ENCODE measurements around the gene CORO7.

The CORO7 gene

DNA sequence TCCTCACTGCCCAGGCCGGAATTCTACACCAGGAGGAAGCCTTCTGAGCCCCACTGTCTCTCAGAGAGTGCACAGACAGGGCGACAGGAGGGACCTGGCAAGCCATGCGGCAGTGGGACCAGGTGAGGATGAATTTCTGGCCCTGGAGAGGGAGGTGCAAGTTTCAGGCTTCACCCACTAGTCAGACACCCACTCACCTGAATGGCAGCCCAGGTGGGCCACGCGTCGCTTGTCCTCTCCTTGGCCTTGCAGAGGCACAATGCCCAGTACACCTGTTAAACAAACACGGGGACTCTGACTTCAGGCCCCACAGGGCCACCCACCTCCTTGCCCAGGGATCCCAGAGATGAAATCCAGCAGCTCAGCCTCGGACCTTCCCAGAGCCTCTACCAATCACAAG, 4.2 kb downstream of the CORO7 start:
- H3K9me3 Mint-ChIP-seq: no peaks in the 10 kb centered on the region
- H3K36me3 Mint-ChIP-seq (ENCODE audit: low read depth): peaks cover 31% of the 10 kb centered on the region
- no peak overlapping the region for H3K4me3 Mint-ChIP-seq
- H3K27ac Mint-ChIP-seq: no peak overlapping the region
- H3K27me3 Mint-ChIP-seq: no peaks in the 10 kb centered on the region
- peaks cover 43% of the 10 kb centered on the region for H3K4me1 Mint-ChIP-seq (ENCODE audit: low read depth)

DNA sequence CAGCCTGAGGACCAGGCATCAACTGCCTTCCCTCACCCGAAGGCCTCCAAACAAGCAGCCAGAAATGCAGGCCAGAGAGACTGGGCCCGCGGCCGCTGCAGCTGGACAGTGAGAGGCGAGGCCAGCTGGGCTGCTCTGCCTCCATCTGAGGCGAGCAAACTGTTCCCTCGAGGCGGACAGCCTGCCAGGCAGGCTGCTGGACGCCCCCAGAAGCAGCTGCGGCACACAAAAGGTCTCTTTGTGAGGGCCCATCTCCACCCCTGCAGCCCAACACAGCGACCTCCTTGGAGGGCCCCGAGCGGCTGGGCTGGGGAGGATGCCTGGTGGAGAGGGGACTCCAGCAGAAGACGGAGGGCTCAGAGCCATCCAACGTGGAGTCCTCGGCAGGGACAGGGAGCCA, 4.7 kb downstream of the CORO7 start:
- H3K4me1 Mint-ChIP-seq (ENCODE audit: low read depth): peaks cover 40% of the 10 kb centered on the region
- no peaks in the 10 kb centered on the region for H3K27me3 Mint-ChIP-seq
- H3K4me3 Mint-ChIP-seq: no peak overlapping the region
- no peak overlapping the region for H3K27ac Mint-ChIP-seq
- H3K36me3 Mint-ChIP-seq (ENCODE audit: low read depth): peaks cover 31% of the 10 kb centered on the region
- no peaks in the 10 kb centered on the region for H3K9me3 Mint-ChIP-seq

DNA sequence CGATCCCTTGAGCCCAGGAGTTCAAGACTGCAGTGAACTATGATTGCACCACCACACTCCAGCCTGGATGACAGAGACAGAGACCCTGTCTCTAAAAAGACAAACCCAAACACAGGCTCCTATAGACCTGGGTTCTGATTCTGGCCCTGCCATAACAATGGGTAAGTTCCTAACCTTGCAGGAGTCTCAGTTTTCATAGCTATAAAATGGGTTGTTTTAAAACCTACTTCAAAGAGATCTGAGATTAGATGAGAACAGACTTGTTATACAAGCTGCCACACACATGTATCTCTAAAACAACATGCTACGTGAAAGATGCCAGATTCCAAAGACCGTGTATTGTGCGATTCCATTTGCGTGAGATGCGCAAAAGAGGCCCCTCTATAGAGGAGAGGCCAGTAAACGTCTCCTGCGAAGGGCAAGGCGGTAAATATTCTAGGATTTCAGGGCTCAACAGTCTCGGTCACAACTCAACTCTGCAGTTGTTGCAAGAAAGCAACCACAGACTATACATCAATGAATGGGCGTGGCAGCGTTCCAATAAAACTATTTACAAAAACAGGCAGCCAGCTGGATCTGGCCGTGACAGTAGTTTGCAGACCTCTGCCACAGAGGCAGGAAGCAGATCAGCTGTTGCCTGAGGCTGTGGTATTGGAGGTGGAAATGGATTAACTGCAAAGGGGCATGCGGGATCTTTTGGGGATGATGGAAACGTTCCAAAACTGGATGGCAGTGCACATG, 5.9 kb downstream of the CORO7 start:
- no peak overlapping the region for H3K4me3 Mint-ChIP-seq
- H3K9me3 Mint-ChIP-seq: no peaks in the 10 kb centered on the region
- no peaks in the 10 kb centered on the region for H3K27me3 Mint-ChIP-seq
- H3K27ac Mint-ChIP-seq: no peak overlapping the region
- peaks cover 36% of the 10 kb centered on the region for H3K4me1 Mint-ChIP-seq (ENCODE audit: low read depth)
- H3K36me3 Mint-ChIP-seq (ENCODE audit: low read depth): peaks cover 29% of the 10 kb centered on the region

GRCh38 chr16:4409081-4409932, 7.1 kb downstream of the CORO7 start:
- peaks cover 24% of the 10 kb centered on the region for H3K36me3 Mint-ChIP-seq (ENCODE audit: low read depth)
- peaks cover 24% of the 10 kb centered on the region for H3K4me1 Mint-ChIP-seq (ENCODE audit: low read depth)
- H3K27me3 Mint-ChIP-seq: no peaks in the 10 kb centered on the region
- H3K4me3 Mint-ChIP-seq: no peak overlapping the region
- H3K27ac Mint-ChIP-seq: no peak overlapping the region
- H3K9me3 Mint-ChIP-seq: no peaks in the 10 kb centered on the region

GRCh38 chr16:4408323-4408690, 8.1 kb downstream of the CORO7 start:
- H3K4me3 Mint-ChIP-seq: no peak overlapping the region
- H3K36me3 Mint-ChIP-seq (ENCODE audit: low read depth): peaks cover 24% of the 10 kb centered on the region
- no peaks in the 10 kb centered on the region for H3K27me3 Mint-ChIP-seq
- peaks cover 16% of the 10 kb centered on the region for H3K4me1 Mint-ChIP-seq (ENCODE audit: low read depth)
- no peak overlapping the region for H3K27ac Mint-ChIP-seq
- no peaks in the 10 kb centered on the region for H3K9me3 Mint-ChIP-seq

DNA sequence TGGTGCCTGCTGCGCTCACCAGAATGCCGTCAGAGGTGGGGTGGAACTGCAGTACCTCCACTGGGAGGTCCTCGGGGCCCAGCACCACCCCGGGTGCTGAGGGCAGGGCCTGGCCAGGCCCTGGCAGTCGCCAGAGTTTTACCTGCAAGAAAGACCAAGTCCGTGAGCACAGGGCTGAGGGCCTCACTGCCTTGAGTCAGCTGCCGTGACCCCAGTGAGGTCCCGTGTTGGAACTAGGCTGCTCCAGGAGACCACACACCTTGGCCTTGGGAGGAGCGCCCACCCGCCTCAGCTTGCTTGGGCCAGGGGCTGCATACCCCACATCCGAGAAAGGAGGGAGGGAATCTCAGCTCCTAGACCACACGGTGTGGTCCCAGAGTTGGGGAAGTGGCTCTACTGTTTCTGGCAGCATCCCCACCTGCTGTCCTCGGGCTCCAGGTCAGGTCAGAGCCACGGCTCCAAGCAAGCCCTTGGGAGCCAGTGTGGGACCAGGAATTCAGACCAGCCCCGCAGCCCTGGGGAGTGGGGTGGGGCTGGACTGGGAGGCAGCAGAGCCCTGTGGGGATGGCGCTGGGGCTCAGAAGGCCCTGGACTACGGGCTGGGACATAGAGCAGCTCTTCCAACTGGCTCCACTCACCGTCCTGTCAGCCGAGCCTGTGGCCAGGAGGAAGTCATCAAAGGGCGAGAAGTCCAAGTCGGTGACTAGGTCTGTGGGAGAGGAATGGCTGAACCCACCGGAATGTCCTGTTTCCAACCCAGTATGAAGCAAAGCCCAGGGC, 8.7 kb downstream of the CORO7 start:
- Mint-ChIP-seq H3K27me3 (no peaks in the 10 kb centered on the region), H3K9me3 (no peaks in the 10 kb centered on the region), H3K36me3 (ENCODE audit: low read depth) (peaks cover 24% of the 10 kb centered on the region), H3K27ac (no peak overlapping the region), H3K4me3 (no peak overlapping the region), H3K4me1 (ENCODE audit: low read depth) (peaks cover 10% of the 10 kb centered on the region)

DNA sequence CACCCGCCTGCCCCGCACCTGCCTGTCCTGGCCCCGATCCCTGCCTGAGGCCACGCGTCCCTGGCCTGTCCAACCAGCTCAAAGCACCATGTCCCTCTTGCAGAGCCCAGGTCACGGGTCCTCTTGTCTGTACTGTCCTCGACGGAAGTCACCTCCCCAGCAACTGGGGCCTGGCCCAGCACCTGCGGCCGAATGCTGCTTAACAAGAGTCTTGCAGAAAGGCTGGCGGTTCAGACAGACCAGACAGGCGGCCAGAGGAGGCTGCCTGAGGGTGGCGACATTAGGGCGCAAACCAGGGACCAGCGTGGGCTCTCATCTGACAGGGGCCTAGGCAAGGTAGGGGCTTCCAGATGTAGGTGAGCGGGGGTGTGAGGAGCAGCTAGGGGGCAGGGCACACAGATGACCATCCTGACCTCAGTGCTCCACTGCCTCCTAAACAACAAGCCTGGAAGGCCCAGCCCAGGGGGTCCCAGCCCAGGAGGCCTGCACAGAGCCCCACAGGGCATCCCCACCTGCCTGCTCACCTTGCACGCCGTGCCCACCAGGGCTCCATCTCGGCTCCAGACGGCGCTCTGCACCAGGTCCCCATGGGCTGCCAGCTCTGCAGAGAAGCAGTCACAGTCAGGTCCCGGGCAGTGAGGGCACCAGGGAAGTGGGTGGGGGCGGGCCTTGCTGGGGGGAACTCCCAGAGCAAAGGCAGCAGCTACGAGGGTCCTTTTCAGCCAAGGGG, 11.3 kb downstream of the CORO7 start:
- Mint-ChIP-seq H3K27ac (no peak overlapping the region), H3K9me3 (no peaks in the 10 kb centered on the region), H3K4me1 (ENCODE audit: low read depth) (no peaks in the 10 kb centered on the region), H3K27me3 (no peaks in the 10 kb centered on the region), H3K4me3 (no peak overlapping the region), H3K36me3 (ENCODE audit: low read depth) (peaks cover 14% of the 10 kb centered on the region)

GRCh38 chr16:4404247-4404966, 12.0 kb downstream of the CORO7 start:
- Mint-ChIP-seq H3K4me1 (ENCODE audit: low read depth) (no peaks in the 10 kb centered on the region), H3K27me3 (no peaks in the 10 kb centered on the region), H3K36me3 (ENCODE audit: low read depth) (peaks cover 20% of the 10 kb centered on the region), H3K9me3 (no peaks in the 10 kb centered on the region), H3K27ac (no peak overlapping the region), H3K4me3 (no peak overlapping the region)

- Mint-ChIP-seq H3K9me3 (no peaks in the 10 kb centered on the region), H3K4me1 (ENCODE audit: low read depth) (no peaks in the 10 kb centered on the region), H3K27ac (no peak overlapping the region), H3K27me3 (no peaks in the 10 kb centered on the region), H3K36me3 (ENCODE audit: low read depth) (peaks cover 21% of the 10 kb centered on the region), H3K4me3 (no peak overlapping the region)
Measured at GRCh38 chr16:4403133-4403949, 13.1 kb downstream of the CORO7 start.

DNA sequence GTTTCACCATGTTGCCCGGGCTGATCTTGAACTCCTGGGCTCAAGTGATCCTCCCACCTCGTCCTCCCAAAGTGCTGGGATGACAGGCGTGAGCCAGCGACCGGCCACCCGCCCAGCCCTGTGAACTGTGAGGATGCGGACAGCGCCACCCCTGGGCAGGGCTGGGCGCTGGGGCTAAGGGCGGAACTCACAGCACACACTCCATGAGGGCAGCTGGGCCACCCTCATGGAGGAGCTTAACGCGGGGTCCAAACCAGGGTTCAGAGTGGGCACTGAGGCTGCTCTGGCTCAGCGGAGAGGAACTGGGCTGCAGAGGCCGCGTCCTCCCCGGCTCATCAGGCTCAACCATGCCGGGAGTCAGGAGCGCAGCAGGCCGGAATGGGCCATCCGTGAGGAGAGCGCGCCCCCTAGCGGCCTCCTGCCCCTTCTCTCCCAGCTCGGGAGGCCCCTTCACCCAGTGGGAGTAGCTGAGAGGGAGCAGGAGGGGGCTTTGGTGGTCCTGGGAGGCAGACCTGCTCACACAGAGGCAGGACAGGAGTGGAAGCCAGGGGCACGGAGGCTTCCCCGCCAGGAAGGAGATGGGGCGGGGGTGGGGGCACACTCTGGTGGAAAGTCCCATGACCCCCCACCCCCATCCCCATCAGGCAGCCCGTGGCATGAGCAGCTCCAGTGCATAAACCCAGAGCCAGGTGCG, 13.8 kb downstream of the CORO7 start:
- no peak overlapping the region for H3K4me3 Mint-ChIP-seq
- H3K27ac Mint-ChIP-seq: no peak overlapping the region

DNA sequence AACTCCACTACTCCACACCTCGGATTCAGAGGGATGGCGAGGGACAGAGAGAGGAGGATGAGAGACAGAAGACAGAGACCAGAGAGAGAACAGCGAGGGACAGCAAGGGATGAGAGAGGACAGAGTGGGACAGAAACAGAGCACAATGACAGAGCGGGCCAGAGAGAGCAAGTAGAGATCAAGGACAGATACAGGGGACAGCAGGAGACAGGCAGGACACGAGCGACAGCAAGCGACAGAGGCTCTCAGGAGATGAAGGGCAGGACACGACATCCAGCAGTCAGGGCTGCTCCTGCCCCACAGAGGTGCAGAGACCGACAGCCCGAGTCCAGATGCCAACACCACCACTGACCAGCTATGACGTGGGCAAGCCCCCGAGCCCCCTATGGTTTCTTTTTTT, 14.9 kb downstream of the CORO7 start:
- Mint-ChIP-seq H3K4me1 (ENCODE audit: low read depth) (no peaks in the 10 kb centered on the region), H3K27me3 (no peaks in the 10 kb centered on the region), H3K9me3 (no peaks in the 10 kb centered on the region), H3K27ac (peak overlapping the region; percentile 61), H3K36me3 (ENCODE audit: low read depth) (peaks cover 27% of the 10 kb centered on the region), H3K4me3 (no peak overlapping the region)

More for the DNA sequence above, 13.8 kb downstream of the CORO7 start:
- H3K4me1 Mint-ChIP-seq (ENCODE audit: low read depth): no peaks in the 10 kb centered on the region
- H3K27me3 Mint-ChIP-seq: no peaks in the 10 kb centered on the region
- H3K36me3 Mint-ChIP-seq (ENCODE audit: low read depth): peaks cover 21% of the 10 kb centered on the region
- H3K9me3 Mint-ChIP-seq: no peaks in the 10 kb centered on the region

- H3K27ac Mint-ChIP-seq: no peak overlapping the region
- no peaks in the 10 kb centered on the region for H3K9me3 Mint-ChIP-seq
- peaks cover 31% of the 10 kb centered on the region for H3K36me3 Mint-ChIP-seq (ENCODE audit: low read depth)
- no peaks in the 10 kb centered on the region for H3K4me1 Mint-ChIP-seq (ENCODE audit: low read depth)
- no peaks in the 10 kb centered on the region for H3K27me3 Mint-ChIP-seq
- H3K4me3 Mint-ChIP-seq: no peak overlapping the region
Measured at GRCh38 chr16:4401094-4401501, 15.3 kb downstream of the CORO7 start.
